ENCODE results near the gene POLR2F.

The POLR2F gene

DNA sequence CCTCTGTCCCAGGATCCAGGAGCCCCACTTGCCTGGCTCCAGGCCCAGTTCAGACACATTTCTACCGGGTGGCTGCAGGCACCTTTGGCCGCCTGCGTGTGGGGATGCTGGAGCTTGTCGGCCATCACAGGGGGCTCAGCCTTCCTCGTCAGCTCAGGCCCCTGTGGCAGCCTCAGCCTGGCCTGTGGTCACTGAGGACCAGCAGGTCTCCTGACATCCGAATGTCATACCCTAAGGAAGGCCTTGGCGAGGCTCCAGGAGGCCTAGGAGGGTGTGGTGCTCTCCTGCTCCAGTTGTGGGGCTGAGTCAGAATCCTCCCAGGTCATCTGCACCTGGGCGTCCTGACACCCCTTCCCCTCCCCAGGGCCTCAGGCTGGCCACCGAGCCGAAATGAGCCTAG, 45.7 kb downstream of the POLR2F start:
- in situ Hi-C loops (cut with MboI; ENCODE audit: low sequenced_read_pairs): no loop called here

DNA sequence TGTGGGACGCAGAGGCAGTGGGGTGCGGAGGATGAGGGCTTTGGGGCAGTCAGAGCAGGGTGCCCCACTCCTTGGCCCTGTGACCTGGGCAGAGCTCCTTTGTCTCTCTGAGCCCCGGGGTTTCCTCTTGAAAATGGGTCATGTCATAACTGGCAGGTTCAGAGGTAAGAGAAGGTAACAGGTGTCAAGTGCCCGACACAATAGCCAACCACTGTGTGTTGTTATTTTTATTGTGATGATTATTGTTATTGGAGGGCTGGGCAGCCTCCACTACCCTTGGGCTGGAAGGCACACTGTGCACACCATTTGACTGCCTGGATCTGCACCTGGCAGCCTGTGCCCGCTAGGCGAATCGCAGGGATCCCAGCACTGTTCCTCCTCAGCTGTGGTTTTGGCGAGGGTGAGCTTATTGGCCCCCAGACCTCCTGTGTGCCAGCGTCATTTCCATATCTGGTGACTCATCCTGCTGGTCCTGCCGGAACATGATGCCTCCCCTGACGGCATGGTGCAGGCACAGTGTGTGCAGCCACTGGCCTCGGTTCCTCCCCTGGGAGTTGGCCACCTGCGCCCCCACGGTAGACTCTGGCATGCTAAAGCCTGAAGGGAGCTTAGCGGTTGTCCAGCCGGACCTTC, 46.3 kb downstream of the POLR2F start:
- in situ Hi-C loops (cut with MboI; ENCODE audit: low sequenced_read_pairs): no loop called here

DNA sequence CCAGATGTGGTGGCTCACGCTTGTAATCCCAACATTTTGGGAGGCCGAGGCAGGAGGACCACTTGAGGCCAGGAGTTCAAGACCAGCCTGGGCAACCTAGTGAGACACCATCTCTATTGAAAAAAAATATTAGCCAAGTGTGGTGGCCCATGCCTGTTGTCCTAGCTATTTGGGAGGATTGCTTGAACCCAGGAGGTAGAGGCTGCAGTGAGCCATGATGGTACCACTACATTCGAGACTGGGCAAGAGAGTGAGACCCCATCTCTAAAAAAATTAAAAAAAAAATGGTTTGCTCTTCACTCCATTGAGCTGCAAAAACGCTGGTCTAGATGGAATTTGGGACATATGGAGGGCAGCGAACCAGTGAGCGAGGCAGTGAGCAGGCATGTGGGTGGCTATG, 52.4 kb downstream of the POLR2F start:
- in situ Hi-C loops (cut with MboI; ENCODE audit: low sequenced_read_pairs): no loop called here

DNA sequence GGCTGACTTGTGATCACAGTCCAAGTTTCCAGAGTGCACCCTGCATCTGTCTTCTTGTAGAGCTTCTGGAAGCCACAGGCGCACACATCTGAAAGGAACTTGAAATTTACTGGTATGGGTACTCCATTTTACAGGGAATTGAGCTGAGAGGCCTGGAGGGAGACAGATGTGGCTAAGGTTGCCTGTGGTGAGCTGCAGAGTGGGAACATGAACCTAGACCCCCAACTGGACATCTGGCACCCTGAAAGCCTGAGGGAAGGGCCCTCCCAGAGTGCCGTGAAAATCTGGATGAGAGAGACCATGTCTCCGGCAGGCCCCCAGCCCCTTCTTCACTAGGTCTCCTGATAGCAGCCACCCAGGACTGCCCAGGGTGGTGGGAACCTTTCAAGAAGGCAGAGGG, 53.4 kb downstream of the POLR2F start:
- in situ Hi-C loops (cut with MboI; ENCODE audit: low sequenced_read_pairs): no loop called here

DNA sequence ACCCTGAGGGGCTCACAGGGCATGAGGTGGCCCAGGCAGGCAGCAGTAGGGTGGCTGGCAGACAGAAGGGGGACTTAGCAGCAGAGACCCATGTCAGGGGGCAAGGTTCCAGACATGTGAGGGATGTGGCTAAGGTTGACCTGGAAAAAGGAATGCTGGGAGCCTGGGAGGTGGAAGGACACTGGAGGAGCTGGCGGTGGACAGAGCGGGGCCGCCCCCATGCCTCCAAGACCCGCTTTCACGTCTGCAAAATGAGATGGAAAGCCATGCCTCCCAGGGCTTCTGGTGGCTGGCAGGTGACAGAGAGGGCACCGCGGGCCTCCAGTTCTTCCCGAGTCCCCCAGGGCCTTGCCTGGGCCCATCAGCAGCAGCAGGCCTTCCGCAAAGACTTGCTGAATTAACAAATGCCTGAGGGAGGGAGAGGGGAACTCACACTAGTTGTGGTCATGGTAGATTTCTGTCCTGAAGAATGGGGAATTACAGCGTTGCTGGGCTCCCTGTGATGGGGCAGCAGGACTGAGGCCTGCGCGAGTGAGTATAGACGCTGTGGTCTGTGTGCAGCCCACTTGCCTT, 53.9 kb downstream of the POLR2F start:
- in situ Hi-C loops (cut with MboI; ENCODE audit: low sequenced_read_pairs): no loop called here

DNA sequence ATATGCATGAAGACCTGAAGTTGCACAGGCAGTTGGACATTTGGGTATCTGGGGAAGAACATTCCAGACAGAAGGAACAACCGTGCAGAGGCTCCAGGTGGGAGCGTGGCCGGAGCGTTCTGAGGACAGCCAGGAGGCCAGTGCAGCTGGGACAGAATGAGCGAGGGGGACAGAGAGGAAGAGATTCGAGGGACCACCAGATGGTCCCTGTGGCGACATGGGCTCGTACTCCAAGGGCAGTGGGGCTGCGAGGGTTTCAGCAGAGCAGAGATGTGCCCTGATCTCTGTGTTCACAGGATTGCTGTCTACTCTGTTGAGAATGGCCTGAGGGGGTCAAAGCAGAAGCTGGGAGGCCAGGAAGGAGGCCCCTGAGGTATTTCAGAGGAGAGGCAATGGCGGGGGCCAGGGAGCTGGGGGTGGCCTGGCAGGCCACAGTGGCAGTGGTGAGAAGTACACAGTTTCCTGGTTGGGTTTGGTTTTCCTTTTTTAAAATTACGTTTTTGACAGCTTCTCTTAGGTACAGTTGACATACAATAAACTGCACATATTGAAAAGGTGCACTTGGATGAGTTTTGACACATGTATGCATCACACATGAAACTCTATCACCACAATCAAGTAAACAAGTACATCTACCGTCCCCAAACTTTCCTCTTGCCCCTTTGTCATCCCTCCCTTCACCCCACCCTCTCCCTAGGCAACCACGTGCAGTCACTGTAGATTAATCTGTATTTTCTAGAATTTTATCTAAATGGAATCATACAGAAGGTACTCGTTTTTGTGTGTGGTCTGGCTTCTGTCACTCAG, 55.7 kb downstream of the POLR2F start:
- in situ Hi-C loops (cut with MboI; ENCODE audit: low sequenced_read_pairs): no loop called here

DNA sequence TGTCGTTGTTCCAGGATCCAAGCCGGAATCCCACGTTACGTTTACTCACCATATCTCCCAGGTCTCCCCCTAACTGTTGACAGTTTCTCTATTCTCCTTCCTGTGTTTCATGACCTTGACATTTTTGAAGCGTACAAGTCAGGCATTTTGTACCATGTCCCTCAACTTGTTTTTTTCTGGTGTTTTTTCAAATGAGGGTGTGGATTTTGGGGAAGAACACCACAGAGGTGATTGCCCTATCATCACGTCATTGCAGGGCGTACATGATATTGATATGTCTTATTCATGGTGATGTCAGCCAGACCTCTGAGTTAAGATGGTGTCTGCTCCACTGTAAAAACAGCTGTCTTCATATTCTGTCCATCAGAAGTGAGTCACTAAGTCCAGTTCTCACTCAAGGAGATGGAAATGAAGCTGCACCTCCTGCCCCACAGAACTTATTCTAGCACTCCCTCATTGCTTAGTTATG, 59.1 kb downstream of the POLR2F start:
- in situ Hi-C loops (cut with MboI; ENCODE audit: low sequenced_read_pairs): no loop called here

DNA sequence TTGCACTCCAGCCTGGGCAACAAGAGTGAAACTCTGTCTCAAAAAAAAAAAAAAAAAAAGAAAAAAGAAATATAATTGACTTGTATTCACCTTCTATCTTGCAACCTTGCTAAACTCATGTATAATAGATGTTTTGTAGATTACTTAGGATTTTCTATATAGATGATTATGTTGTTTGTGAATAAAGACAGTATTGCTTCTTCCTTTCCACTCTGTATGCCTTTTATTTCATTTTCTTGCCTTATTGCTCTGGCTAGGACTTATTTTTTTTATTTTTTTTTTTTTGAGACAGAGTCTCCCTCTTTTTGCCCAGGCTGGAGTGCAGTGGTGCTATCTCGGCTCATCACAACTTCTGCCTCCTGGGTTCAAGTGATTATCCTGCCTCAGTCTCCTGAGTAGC, 60.6 kb downstream of the POLR2F start:
- in situ Hi-C loops (cut with MboI; ENCODE audit: low sequenced_read_pairs): no loop called here

DNA sequence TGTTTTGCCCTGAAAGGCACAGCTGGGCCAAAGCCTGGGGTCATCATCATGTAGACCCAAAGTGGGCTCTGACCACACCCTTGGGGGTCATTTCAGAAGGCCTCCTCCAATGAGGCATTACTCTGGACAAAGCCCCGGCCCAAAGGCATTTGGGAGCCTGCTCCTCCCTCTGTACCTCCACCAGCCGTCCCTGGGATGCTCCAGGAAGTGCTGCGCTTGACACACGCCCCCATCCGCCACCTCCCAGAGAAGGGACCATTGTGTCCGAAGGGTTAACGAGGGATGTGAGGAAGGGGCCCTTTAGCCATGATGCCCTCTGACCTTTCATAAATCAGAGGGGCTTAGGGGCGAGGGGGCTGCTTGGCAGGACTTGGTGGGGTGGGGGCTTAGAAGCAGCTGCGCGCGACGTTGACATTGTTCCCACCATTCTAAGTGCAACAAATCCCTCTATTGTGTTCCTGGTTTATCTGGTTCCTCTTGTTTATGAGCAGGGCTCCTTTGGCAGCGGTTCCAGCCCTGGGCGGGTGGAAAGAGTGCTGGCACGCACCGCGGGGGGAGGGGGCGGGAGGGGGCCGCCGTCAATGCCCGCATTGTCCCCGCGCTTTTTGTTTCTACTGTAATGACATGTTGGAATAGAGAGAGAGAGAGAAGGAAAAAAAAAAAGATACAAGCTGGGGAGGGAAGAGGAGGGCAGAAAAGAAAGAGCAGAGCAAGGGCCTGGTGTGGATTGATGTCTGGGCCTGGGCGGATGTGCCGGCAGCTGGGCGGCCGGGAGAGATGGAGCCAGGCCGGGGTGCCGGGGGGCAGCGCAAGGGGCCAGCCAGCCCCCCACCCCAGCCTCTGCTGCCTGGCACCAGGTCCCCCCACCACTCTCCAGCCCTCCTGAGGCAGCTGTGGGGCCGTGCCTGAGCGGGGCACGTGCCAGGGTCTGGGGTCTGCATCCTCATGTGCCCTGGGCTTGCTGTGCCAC, 63.0 kb downstream of the POLR2F start:
- in situ Hi-C loops (cut with MboI; ENCODE audit: low sequenced_read_pairs): no loop called here

DNA sequence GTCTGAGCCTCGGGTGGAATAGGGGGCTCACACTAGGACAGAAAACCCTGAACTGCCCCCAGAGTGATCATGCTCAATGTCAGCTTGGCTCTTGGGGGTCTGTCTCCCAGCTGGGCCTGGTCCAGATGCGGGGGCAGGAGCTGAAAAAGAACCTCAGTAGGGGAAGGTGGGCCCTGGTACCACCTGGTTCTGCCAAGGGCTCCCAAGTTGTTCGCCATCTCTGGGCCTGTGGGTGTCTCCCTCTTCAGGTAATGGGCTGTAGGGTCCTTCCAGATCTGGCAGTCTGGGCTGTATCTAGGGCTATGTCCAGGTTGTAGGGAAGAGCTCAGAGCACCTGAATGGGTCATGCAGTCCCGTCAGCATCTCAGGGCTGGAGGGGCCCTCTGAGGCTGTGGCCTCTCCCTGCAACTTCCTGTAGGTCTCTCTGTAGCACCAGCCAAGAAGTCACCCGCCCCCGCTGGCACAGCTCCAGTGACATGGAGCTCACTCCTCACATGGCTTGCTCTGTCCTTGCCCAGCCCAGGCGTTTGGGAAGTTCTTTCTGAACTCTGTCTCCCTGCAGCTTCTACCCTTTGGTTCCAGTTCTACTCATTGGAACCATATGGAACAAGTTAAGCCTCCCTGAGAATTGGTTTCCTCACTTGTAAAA, 63.9 kb downstream of the POLR2F start:
- in situ Hi-C loops (cut with MboI; ENCODE audit: low sequenced_read_pairs): no loop called here

DNA sequence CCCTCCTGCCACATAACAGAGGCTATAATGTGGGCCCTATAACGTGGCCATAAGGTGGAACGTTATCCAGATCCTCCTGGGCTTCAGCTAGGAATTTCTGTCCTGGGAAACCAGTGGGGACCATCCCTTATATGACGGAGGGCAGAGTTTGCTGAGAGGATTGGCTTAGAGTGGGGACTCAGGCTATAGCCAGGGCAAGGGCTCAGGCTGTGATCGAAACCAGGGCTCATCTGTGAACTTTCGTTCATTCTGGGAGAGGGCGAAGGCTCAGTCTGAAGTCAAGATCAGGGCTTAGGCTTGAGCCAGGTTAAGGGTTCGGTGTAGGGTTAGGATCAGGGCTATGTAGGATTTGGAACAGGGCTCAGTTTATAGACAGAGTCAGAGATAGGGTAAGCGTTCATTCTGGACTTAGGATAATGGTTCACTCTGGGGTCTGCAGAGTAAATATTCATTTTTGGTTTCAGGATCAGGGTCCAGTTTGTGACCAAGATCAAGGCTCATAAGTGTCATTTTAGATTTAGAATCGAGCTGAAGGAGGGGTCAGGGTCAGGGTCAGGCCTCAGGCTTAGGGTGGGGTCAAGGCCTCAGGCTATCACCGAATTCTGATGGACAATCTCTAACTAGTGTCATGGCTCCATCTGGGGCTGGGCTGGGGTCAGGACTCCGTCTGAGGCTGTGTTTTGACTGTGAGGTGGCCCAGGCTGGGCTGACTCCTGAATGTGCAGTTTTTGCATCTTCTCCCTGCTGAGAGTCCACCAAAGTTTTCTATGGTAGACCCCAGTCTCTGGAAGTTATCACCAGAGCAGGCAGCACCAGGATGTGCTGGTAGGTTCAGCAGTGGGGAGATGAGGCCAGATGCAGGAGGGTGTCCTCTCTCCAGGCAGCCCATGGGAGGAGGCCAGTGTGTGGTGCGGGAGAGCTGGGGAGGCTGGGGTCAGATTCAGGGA, 64.7 kb downstream of the POLR2F start:
- in situ Hi-C loops (cut with MboI; ENCODE audit: low sequenced_read_pairs): no loop called here

All from HL-60/S4 treated with phorbol 12-myristate 13-acetate at 8.2 ng/mL for 4 days and 3 days (cell line).